Ascending aorta (tissue), 2 donors: ENCODE measurements around the gene SLC28A1. TPM values are rescaled to one million over a fixed set of nuclear protein-coding genes. Genes with fewer than 3 reads are reported as not detected.
A peak's percentile ranks its signal among the peaks of the same experiment; 100 is the strongest.

Experiments
- DNase-seq, 2 donors: peaks; one replicate each; pipeline ENCODE4 v3.0.0-alpha.2; 2019; ENCODE audit warnings: low spot score in 2 of 2
- H3K27ac ChIP-seq, 2 donors: fragments of 200-600 bp; sonication (generic); one replicate each; pipeline ENCODE4 v1.5.1; 2016 to 2017; ENCODE audit warnings: mild to moderate bottlenecking in 1 of 2
- H3K27me3 ChIP-seq: fragments of 200-600 bp; sonication (generic); one replicate; pipeline ENCODE4 v1.5.1; 2017
- H3K36me3 ChIP-seq, 2 donors: fragments of 200-600 bp; sonication (generic); one replicate each; pipeline ENCODE4 v1.5.1; 2016
- H3K4me1 ChIP-seq, 2 donors: fragments of 200-600 bp; sonication (generic); one replicate each; pipeline ENCODE4 v1.5.1; 2016 to 2017; ENCODE audit warnings: mild to moderate bottlenecking in 1 of 2
- H3K4me3 ChIP-seq, 2 donors: fragments of 200-600 bp; sonication (generic); one replicate each; pipeline ENCODE4 v1.5.1; 2016 to 2017; ENCODE audit warnings: mild to moderate bottlenecking in 1 of 2
- H3K9me3 ChIP-seq, 2 donors: fragments of 200-600 bp; sonication (generic); one replicate each; pipeline ENCODE4 v1.5.1; 2016
- intact Hi-C: fragments of 100-400 bp; cut with DNase I; formaldehyde crosslinking; loops from one replicate; pipeline ENCODE4 v1.15.1; 2023
- total RNA-seq: library from RNA; depleted of rRNA; stranded (reverse); fragments of >200 nt; gene quantifications from one replicate; pipeline ENCODE4 v1.1.0, GENCODE V29; 2016
- TF ChIP-seq, protein P1 (sequence below), 3 experiments: fragments of 200-600 bp in 2 of 3; fragments of 450-650 bp in 1 of 3; sonication (generic) in 2 of 3; IDR thresholded peaks; one replicate each; pipeline ENCODE4 v1.5.1; 2016 to 2019; ENCODE audit warnings: antibody characterized with exemption in 3 of 3, mild to moderate bottlenecking in 1 of 3, moderate library complexity in 1 of 3

SLC28A1 gene
- total RNA-seq, 1 donor from 2014 or later, result not detected

DNA sequence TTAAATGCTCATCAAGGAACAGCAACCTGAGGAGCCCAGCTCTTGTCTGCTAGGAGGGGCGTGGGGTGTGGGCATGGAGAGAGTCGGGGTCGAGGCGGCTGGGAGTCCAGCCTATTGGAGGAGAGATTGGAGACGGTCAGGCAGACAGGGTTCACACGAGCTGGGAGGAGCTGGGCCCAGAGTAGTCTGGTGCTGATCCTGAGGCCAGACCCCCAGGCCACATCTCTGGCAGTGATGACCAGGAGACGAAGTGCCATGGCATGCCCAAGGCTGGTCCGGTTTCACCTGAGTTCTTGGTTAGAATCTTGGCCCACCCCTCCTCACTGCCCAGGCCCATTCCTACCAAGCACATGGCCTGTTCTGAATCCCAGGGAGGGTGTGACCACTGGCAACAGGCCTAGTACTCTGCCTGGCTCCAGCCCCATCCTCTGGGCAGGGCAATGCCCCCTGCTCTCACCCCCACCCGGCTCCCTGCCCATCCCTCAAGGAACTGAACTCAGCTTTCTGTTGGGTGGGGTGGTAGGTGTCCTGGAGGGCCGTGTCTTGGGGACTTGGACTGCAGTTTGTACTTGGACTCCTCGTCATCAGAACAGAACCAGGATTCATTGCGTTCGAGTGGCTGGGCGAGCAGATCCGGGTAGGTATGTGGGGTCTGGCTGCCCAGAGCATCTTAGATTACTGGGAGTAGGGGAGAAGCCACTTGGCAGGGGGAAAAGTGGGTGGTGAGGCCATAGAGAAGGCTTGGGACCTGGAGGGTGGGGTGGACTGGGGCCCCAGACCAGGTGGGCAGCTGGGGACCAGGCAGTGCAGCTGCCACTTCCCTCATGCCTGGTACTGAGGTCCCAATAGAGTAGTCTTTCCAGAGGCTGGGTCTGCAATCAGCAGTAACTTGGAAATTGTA lies 20.8 kb downstream of the SLC28A1 start:
- no peaks in the 10 kb centered on the region for H3K9me3 ChIP-seq
- H3K4me3 ChIP-seq, result no peak overlapping the region
- TF ChIP-seq, protein P1, sequence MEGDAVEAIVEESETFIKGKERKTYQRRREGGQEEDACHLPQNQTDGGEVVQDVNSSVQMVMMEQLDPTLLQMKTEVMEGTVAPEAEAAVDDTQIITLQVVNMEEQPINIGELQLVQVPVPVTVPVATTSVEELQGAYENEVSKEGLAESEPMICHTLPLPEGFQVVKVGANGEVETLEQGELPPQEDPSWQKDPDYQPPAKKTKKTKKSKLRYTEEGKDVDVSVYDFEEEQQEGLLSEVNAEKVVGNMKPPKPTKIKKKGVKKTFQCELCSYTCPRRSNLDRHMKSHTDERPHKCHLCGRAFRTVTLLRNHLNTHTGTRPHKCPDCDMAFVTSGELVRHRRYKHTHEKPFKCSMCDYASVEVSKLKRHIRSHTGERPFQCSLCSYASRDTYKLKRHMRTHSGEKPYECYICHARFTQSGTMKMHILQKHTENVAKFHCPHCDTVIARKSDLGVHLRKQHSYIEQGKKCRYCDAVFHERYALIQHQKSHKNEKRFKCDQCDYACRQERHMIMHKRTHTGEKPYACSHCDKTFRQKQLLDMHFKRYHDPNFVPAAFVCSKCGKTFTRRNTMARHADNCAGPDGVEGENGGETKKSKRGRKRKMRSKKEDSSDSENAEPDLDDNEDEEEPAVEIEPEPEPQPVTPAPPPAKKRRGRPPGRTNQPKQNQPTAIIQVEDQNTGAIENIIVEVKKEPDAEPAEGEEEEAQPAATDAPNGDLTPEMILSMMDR (IDR thresholded peaks at IDR 0.05), result no peak
- H3K4me1 ChIP-seq, result peaks cover 13 to 26% of the 10 kb centered on the region in 2 donors
- no peak for DNase-seq
- H3K27me3 ChIP-seq, result no peaks in the 10 kb centered on the region
- peak overlapping the region; percentile 58 to 90 for H3K27ac ChIP-seq
- intact Hi-C loops, result no loop called here
- H3K36me3 ChIP-seq, result no peaks in the 10 kb centered on the region

DNA sequence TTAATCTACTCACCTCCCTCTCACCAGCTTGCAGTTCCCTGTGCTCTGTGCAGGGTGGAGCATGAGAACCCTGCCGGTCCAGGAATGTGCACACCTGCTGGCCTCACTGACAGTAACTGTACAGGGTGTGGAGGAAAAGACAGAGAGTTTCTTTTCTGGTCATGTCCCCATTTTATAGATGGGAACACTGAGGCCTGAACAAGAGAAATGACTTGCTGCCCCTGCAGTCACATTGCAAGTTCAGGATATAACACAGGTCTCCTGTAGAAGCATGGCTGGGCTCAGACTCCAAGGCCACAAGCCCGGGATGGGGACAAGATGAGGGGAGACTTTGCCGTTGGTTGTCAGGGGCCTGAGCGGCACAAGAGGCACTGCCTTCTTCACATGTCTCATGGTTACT lies 23.3 kb downstream of the SLC28A1 start:
- peak overlapping the region; percentile 22 to 98 for H3K27ac ChIP-seq

DNA sequence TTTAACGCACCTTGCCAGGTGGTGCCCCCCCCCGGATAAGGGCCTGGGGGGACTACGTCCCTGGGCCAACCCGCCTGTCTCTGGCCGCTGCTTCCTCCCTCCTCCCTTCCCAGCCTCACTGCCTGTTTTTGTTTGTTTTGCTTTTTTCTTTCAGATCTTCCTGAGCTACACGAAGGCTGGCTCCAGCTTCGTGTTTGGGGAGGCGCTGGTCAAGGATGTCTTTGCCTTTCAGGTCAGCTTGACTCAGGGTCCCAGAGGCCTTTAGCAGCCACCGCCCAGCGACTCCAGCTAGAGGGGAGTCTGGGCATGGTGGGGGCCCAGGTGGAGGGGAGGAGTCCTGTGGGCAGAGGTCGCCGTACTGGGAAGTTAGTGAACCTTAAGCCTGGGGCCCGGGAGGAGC lies 24.1 kb downstream of the SLC28A1 start:
- Histone ChIP-seq H3K27ac (peak overlapping the region; percentile 83 to 98), H3K4me3 (no peak overlapping the region), H3K9me3 (no peaks in the 10 kb centered on the region), H3K27me3 (no peaks in the 10 kb centered on the region), H3K4me1 (peaks cover 32 to 53% of the 10 kb centered on the region in 2 donors), H3K36me3 (no peaks in the 10 kb centered on the region)
- TF ChIP-seq, protein P1 (IDR thresholded peaks at IDR 0.05), result no peak
- intact Hi-C loops, result no loop called here
- DNase-seq, result no peak

More for the DNA sequence above, 23.3 kb downstream of the SLC28A1 start:
- intact Hi-C loops, result no loop called here
- Histone ChIP-seq H3K27me3 (no peaks in the 10 kb centered on the region), H3K9me3 (no peaks in the 10 kb centered on the region), H3K4me3 (no peak overlapping the region), H3K36me3 (no peaks in the 10 kb centered on the region), H3K4me1 (peaks cover 25 to 45% of the 10 kb centered on the region in 2 donors)
- TF ChIP-seq, protein P1 (IDR thresholded peaks at IDR 0.05), result no peak
- DNase-seq, result no peak

DNA sequence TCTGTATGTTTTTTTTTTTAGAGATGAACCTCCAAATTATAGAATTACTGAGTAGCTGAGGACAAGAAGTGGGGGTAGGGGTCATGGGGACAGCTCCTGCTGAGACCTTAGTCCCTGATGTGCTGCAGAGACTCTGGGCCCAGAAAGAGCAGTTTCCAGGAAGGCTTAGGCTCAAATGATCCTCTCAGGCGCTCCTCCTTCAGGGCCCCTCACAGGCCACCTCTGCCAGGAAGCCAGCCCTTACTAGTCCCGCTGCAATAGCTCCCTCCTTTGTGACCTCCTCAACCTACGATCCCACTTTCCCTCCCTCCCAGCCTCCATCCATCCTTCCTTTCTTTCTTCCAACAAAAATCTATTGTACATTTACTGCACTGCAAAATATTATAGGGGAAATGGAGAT lies 24.6 kb downstream of the SLC28A1 start:
- peaks cover 31 to 54% of the 10 kb centered on the region in 2 donors for H3K4me1 ChIP-seq
- H3K27me3 ChIP-seq, result no peaks in the 10 kb centered on the region
- no peak overlapping the region for H3K4me3 ChIP-seq
- H3K36me3 ChIP-seq, result no peaks in the 10 kb centered on the region
- TF ChIP-seq, protein P1 (IDR thresholded peaks at IDR 0.05), result no peak
- intact Hi-C loops, result no loop called here
- DNase-seq, result no peak
- H3K27ac ChIP-seq, result peak overlapping the region; percentile 83 to 98
- H3K9me3 ChIP-seq, result no peaks in the 10 kb centered on the region

DNA sequence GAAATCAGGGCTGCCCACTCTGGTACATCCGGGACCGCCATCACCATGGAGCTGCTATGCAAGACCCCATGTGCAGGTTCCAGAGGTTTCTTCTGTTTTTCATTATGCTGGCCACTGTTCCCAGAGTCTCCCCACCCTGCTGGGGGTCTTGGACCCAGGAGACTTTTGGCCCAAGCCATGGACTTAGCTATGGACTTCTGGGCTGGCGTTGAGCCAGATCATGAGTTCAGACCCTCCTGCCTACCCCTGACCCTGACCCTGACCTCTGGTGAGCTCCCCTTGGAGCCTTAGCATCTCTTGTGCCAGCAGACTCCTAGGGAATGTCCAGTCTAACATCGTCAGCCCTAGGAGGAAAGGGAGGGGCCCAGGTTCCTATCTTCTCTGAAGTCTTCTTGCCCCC lies 25.3 kb downstream of the SLC28A1 start:
- H3K27ac ChIP-seq, result peak overlapping the region; percentile 83 to 98
- DNase-seq, result no peak
- TF ChIP-seq, protein P1 (IDR thresholded peaks at IDR 0.05), result no peak
- peaks cover 30 to 56% of the 10 kb centered on the region in 2 donors for H3K4me1 ChIP-seq
- intact Hi-C loops, result no loop called here
- H3K36me3 ChIP-seq, result no peaks in the 10 kb centered on the region
- H3K9me3 ChIP-seq, result no peaks in the 10 kb centered on the region
- H3K4me3 ChIP-seq, result no peak overlapping the region
- no peaks in the 10 kb centered on the region for H3K27me3 ChIP-seq
